Left ventricle myocardium inferior (tissue), 1 donor: ENCODE results near the gene PHLPP1. TPM values are rescaled to one million over a fixed set of nuclear protein-coding genes. Genes with fewer than 3 reads are reported as not detected.
A peak's percentile ranks its signal among the peaks of the same experiment; 100 is the strongest.

Source experiments
- DNase-seq: peaks from one replicate; pipeline ENCODE4 v3.0.0-alpha.2; 2020
- H3K27ac ChIP-seq: fragments of 200-600 bp; replicated peaks from 2 replicates; pipeline ENCODE4 v1.8.0; 2021
- H3K27me3 ChIP-seq: fragments of 200-600 bp; 2 replicates; pipeline ENCODE4 v1.8.0; 2021; ENCODE audit warnings: low read depth
- H3K36me3 ChIP-seq: fragments of 200-600 bp; 2 replicates; pipeline ENCODE4 v1.8.0; 2021
- H3K4me1 ChIP-seq: fragments of 200-600 bp; 2 replicates; pipeline ENCODE4 v1.8.0; 2021
- H3K4me3 ChIP-seq: fragments of 200-600 bp; 2 replicates; pipeline ENCODE4 v1.8.0; 2021; ENCODE audit warnings: mild to moderate bottlenecking, moderate library complexity
- H3K9me3 ChIP-seq: fragments of 200-600 bp; replicated peaks from 2 replicates; pipeline ENCODE4 v1.8.0; 2021
- intact Hi-C: fragments of 100-400 bp; cut with micrococcal nuclease; formaldehyde crosslinking; loops from one replicate; pipeline ENCODE4 v1.11.0; 2022
- total RNA-seq: library from RNA; stranded (reverse); fragmentation: NEBNext Ultra II Directional; extraction: Animal tissue kit (Norgen Biotek cat#: 25700); gene quantifications from one replicate; pipeline ENCODE4 v1.2.1, GENCODE V29; 2021
- TF ChIP-seq, protein P1 (sequence below): fragments of 200-600 bp; IDR thresholded peaks from 2 replicates; pipeline ENCODE4 v1.8.0; 2021; ENCODE audit warnings: antibody characterized with exemption, mild to moderate bottlenecking, borderline replicate concordance
- donor health status: DM: no; HTN: yes; CAD: no; lungs with severe emphysema.

PHLPP1 gene
- total RNA-seq, 1 donor from 2014 or later: 5.9 TPM

DNA sequence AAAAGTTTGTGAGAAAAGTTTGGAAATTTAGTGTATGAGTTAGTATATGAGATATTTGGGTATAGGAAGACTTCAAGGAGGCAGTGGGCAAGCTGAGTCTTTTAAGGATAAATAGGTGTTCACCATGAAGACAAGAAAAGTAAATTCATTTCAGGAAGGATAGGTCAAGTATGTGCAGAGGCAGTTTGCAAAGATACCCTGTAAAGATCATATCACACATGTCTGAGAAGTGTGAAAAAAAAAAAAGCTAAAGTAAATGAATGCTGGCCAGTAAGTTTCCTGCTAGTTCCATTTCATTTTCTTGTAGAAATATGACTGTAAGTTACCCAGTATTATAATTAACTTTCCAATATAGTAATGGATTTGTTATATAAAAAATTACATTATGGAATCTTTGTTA is 131.0 kb downstream of the PHLPP1 start:
- Histone ChIP-seq H3K27me3 (no peaks in the 10 kb centered on the region), H3K4me3 (no peak overlapping the region), H3K27ac (no peak overlapping the region), H3K36me3 (no peaks in the 10 kb centered on the region), H3K4me1 (peaks cover 45% of the 10 kb centered on the region), H3K9me3 (no peaks in the 10 kb centered on the region)
- intact Hi-C loops: no loop called here
- no peak for DNase-seq
- TF ChIP-seq, protein P1, sequence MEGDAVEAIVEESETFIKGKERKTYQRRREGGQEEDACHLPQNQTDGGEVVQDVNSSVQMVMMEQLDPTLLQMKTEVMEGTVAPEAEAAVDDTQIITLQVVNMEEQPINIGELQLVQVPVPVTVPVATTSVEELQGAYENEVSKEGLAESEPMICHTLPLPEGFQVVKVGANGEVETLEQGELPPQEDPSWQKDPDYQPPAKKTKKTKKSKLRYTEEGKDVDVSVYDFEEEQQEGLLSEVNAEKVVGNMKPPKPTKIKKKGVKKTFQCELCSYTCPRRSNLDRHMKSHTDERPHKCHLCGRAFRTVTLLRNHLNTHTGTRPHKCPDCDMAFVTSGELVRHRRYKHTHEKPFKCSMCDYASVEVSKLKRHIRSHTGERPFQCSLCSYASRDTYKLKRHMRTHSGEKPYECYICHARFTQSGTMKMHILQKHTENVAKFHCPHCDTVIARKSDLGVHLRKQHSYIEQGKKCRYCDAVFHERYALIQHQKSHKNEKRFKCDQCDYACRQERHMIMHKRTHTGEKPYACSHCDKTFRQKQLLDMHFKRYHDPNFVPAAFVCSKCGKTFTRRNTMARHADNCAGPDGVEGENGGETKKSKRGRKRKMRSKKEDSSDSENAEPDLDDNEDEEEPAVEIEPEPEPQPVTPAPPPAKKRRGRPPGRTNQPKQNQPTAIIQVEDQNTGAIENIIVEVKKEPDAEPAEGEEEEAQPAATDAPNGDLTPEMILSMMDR: no peak

DNA sequence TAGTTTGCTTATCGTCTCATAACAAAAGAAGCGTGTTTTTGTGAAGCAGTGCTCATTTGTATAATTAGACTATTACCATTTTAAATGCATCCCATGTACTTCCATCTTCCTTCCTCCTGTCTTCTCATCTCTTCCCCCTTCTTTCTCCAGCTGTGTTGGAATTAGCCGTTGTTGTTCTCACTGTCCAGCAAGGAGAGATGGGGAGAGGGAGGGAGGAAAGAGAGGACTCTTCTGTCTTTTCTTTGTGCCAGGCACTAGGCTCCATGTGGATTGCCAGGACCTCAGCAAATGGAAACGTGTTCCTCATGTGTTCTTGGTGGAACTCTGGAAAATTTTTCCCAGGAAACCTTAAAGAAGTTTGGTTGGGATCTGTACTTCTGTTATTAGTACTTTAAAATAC is 131.7 kb downstream of the PHLPP1 start:
- TF ChIP-seq, protein P1: no peak

DNA sequence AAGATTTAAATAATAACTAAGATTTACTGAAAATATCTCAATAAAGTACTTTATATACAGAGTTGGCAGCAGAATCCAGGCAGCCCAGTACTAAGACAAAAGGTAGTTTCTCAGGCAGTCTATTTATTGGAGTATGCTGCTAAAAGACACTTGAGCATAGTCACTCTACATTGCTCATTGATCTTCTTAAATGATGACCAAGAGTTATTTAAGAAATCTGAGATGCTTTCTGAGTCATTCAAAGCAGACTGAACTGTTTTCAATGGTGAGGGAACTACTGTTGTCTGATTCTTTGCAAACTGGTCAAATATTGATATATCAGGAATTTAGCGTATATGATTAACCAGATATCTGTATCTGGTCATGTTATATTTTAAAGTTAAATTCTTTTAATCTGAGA is 133.6 kb downstream of the PHLPP1 start:
- intact Hi-C loops: no loop called here

More for the DNA sequence above, 131.7 kb downstream of the PHLPP1 start:
- Histone ChIP-seq H3K4me3 (no peak overlapping the region), H3K9me3 (no peaks in the 10 kb centered on the region), H3K27me3 (no peaks in the 10 kb centered on the region), H3K27ac (no peak overlapping the region), H3K36me3 (no peaks in the 10 kb centered on the region), H3K4me1 (peaks cover 48% of the 10 kb centered on the region)
- no peak for DNase-seq
- intact Hi-C loops: no loop called here

DNA sequence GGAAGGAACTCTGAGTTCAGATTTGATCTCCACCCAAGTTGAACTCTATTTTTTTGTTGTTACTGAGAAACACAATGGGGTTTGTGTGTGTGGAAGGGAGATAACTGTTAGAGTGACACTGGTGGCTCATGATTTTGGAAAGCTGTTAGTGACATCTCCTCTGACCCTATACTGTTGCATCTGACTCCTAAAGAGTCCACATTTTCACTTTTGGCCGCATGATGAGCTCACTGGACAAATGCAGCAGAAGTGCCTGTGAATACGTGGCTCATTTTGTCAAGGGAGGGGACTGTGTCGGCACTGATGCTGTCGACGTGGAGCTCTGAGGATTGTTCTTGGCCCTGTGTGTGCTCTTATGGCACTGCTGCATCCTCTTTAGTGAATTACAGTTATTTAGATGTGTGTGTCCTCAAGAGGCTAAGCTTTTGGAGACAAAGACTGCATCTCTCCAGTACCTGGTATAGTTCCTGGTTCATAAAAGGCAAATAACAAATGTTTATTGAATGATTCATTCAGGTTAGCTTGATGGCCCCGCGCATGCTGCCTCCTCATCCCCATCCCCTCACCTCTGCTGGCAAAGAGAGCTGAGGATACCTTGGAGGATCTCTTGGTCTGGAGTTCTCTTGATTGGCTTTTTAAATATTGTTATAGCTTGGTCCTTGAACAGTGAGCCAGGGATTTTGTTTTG is 135.4 kb downstream of the PHLPP1 start:
- Histone ChIP-seq H3K4me3 (peak overlapping the region; percentile 3), H3K9me3 (no peaks in the 10 kb centered on the region), H3K36me3 (no peaks in the 10 kb centered on the region), H3K27ac (peak overlapping the region; percentile 73), H3K27me3 (no peaks in the 10 kb centered on the region), H3K4me1 (peaks cover 41% of the 10 kb centered on the region)
- intact Hi-C loops: no loop called here
- DNase-seq: no peak
- TF ChIP-seq, protein P1: no peak

More for the DNA sequence above, 133.6 kb downstream of the PHLPP1 start:
- Histone ChIP-seq H3K27me3 (no peaks in the 10 kb centered on the region), H3K4me3 (no peak overlapping the region), H3K9me3 (no peaks in the 10 kb centered on the region), H3K36me3 (no peaks in the 10 kb centered on the region), H3K4me1 (peaks cover 48% of the 10 kb centered on the region), H3K27ac (no peak overlapping the region)
- TF ChIP-seq, protein P1: no peak
- DNase-seq: no peak

DNA sequence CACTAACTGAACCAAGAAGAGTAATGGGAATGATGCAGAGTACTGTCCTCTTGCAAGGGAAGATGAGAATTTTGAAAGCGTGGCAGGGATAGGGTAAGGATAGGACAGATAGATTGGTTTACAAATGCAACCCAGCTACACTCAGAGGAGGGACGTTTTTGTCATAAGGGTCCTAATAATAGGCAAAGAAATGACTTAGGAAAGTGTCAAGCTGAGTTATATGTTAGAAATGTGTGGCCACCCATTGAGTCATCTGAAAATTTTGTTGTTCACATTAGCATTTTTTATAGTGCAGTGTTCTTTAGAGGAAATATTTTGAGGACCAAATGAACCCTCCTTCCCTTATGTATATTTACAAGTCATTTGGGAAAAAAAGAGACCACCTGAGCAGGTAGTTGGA is 137.5 kb downstream of the PHLPP1 start:
- TF ChIP-seq, protein P1: no peak
- no peak for DNase-seq
- Histone ChIP-seq H3K27me3 (no peaks in the 10 kb centered on the region), H3K4me3 (no peak overlapping the region), H3K9me3 (no peaks in the 10 kb centered on the region), H3K36me3 (no peaks in the 10 kb centered on the region), H3K4me1 (peaks cover 30% of the 10 kb centered on the region), H3K27ac (no peak overlapping the region)
- intact Hi-C loops: no loop called here
